IMR-90 (cell line): ENCODE measurements around the gene NDUFS3. TPM values are rescaled to one million over a fixed set of nuclear protein-coding genes. Genes with fewer than 3 reads are reported as not detected.

ENCODE experiments used
- ATAC-seq: fragments of 200-7000 bp; cut with Tn5 transposase; 2 replicates; pipeline ENCODE4 v1.9.1; 2020; ENCODE audit warnings: low read depth, mild to moderate bottlenecking, moderate library complexity
- BruUV-seq: library from RNA; stranded (reverse); fragments of 400-500 nt; replicated peaks from 2 replicates; lab custom pipeline; 2021; lab: Mats Ljungman, UMichigan
- CTCF ChIA-PET: fragments of 300-600 bp; formaldehyde crosslinking; extraction: SDS; loops from one replicate; lab custom pipeline; 2021; ENCODE audit warnings: antibody characterized with exemption; lab: Yijun Ruan, JAX
- POLR2A ChIA-PET: fragments of 300-600 bp; sonication (Branson Sonifier 250); formaldehyde crosslinking; loops from one replicate; lab custom pipeline; 2022; ENCODE audit warnings: antibody characterized with exemption; ENCODE audit not compliant: unreplicated experiment; lab: Charles Lee
- DNase-seq: peaks from one replicate; pipeline ENCODE4 v3.0.0; 2013
- H2AFZ ChIP-seq: replicated peaks from 2 replicates; pipeline ENCODE3; 2013; ENCODE audit warnings: low read length, mild to moderate bottlenecking; ENCODE audit not compliant: poor library complexity
- H2AK5ac ChIP-seq: 2 replicates; pipeline ENCODE4 v1.6.1; 2013; ENCODE audit warnings: low read depth, low read length, inconsistent platforms
- H2AK9ac ChIP-seq: replicated peaks from 2 replicates; pipeline ENCODE3; 2013; ENCODE audit warnings: mild to moderate bottlenecking, low read depth, low read length, moderate library complexity; ENCODE audit not compliant: poor library complexity
- H2BK120ac ChIP-seq: 2 replicates; pipeline ENCODE4 v1.6.1; 2013; ENCODE audit warnings: low read depth, low read length, inconsistent platforms
- H2BK15ac ChIP-seq: 3 replicates; pipeline ENCODE4 v1.6.1; 2013; ENCODE audit warnings: low read depth, low read length, inconsistent platforms
- H2BK20ac ChIP-seq: 2 replicates; pipeline ENCODE4 v1.6.1; 2013; ENCODE audit warnings: low read depth, mild to moderate bottlenecking, inconsistent platforms, low read length, moderate library complexity
- H2BK5ac ChIP-seq: 2 replicates; pipeline ENCODE4 v1.6.1; 2013; ENCODE audit warnings: mild to moderate bottlenecking, low read depth, low read length, inconsistent platforms; ENCODE audit not compliant: poor library complexity, severe bottlenecking
- H3K14ac ChIP-seq: replicated peaks from 2 replicates; pipeline ENCODE4 v1.6.1; 2013; ENCODE audit warnings: low read depth, low read length, inconsistent platforms
- H3K18ac ChIP-seq: 2 replicates; pipeline ENCODE4 v1.6.1; 2013; ENCODE audit warnings: low read depth, low read length, control low read depth
- H3K23ac ChIP-seq: 2 replicates; pipeline ENCODE4 v1.6.1; 2013; ENCODE audit warnings: low read depth, low read length, inconsistent platforms
- H3K27ac ChIP-seq: 2 replicates; pipeline ENCODE4 v1.5.1; 2013; ENCODE audit warnings: mild to moderate bottlenecking, control low read depth, low read length; ENCODE audit not compliant: insufficient read depth
- H3K27me3 ChIP-seq: 2 replicates; pipeline ENCODE4 v1.6.1; 2013; ENCODE audit warnings: low read length; ENCODE audit not compliant: control insufficient read depth, insufficient read depth
- H3K36me3 ChIP-seq: 2 replicates; pipeline ENCODE4 v1.6.1; 2013; ENCODE audit warnings: low read length, mixed read lengths; ENCODE audit not compliant: control insufficient read depth, insufficient read depth
- H3K4ac ChIP-seq: 2 replicates; pipeline ENCODE4 v1.6.1; 2013; ENCODE audit warnings: low read depth, low read length, inconsistent platforms
- H3K4me1 ChIP-seq: 2 replicates; pipeline ENCODE4 v1.6.1; 2013; ENCODE audit warnings: low read length, mixed read lengths; ENCODE audit not compliant: control insufficient read depth, insufficient read depth
- H3K4me2 ChIP-seq: 2 replicates; pipeline ENCODE4 v1.6.1; 2013; ENCODE audit warnings: low read depth, mild to moderate bottlenecking, control low read depth, low read length, moderate library complexity
- H3K4me3 ChIP-seq: 2 replicates; pipeline ENCODE4 v1.5.1; 2013; ENCODE audit warnings: low read depth, mild to moderate bottlenecking, control low read depth, low read length, moderate library complexity; ENCODE audit not compliant: insufficient read depth
- H3K56ac ChIP-seq: 2 replicates; pipeline ENCODE4 v1.6.1; 2013; ENCODE audit warnings: low read length, inconsistent platforms; ENCODE audit not compliant: insufficient read depth; ENCODE audit errors: extremely low read depth
- H3K79me1 ChIP-seq, 2 experiments: 2 replicates each; pipeline ENCODE4 v1.6.1; 2013; ENCODE audit warnings: low read length in 2 of 2, inconsistent platforms in 1 of 2, low read depth in 1 of 2
- H3K9ac ChIP-seq: 2 replicates; pipeline ENCODE4 v1.6.1; 2013; ENCODE audit warnings: low read depth, low read length, control low read depth
- H3K9me1 ChIP-seq: 2 replicates; pipeline ENCODE4 v1.6.1; 2013; ENCODE audit warnings: low read length, inconsistent platforms; ENCODE audit not compliant: insufficient read depth
- H3K9me3 ChIP-seq: 2 replicates; pipeline ENCODE4 v1.6.1; 2013; ENCODE audit warnings: low read length; ENCODE audit not compliant: control insufficient read depth, insufficient read depth
- H4K20me1 ChIP-seq: 2 replicates; pipeline ENCODE4 v1.6.1; 2013; ENCODE audit warnings: low read length, inconsistent platforms; ENCODE audit not compliant: insufficient read depth
- H4K5ac ChIP-seq: 2 replicates; pipeline ENCODE4 v1.6.1; 2013; ENCODE audit warnings: mild to moderate bottlenecking, low read depth, low read length, control low read depth
- H4K8ac ChIP-seq, 2 experiments: 2 replicates each; pipeline ENCODE4 v1.6.1; 2013; ENCODE audit warnings: low read depth in 2 of 2, low read length in 2 of 2, control low read depth in 1 of 2, inconsistent platforms in 1 of 2
- H4K91ac ChIP-seq: 2 replicates; pipeline ENCODE4 v1.6.1; 2013; ENCODE audit warnings: low read depth, low read length, inconsistent platforms; ENCODE audit not compliant: insufficient read depth
- BHLHE40 ChIP-seq: fragments of 150-350 bp; IDR thresholded peaks from 2 replicates; pipeline ENCODE4 v1.6.1; 2016; ENCODE audit warnings: mild to moderate bottlenecking, low read depth, low read length
- CEBPB ChIP-seq: IDR thresholded peaks from 2 replicates; pipeline ENCODE4 v1.6.1; 2012; ENCODE audit warnings: low read depth, low read length, improper control_type of control experiment
- ELK1 ChIP-seq: fragments of 150-350 bp; IDR thresholded peaks from 2 replicates; pipeline ENCODE4 v1.6.1; 2016; ENCODE audit warnings: low read depth, mild to moderate bottlenecking, low read length, moderate library complexity, borderline replicate concordance
- FOS ChIP-seq: fragments of 150-350 bp; IDR thresholded peaks from 2 replicates; pipeline ENCODE4 v1.6.1; 2016; ENCODE audit warnings: low read depth, low read length
- MAFK ChIP-seq: IDR thresholded peaks from 2 replicates; pipeline ENCODE4 v1.6.1; 2012; ENCODE audit warnings: low read depth, low read length, improper control_type of control experiment
- MXI1 ChIP-seq: IDR thresholded peaks from 2 replicates; pipeline ENCODE4 v1.6.1; 2012; ENCODE audit warnings: low read depth, mild to moderate bottlenecking, low read length, moderate library complexity, borderline replicate concordance
- RAD21 ChIP-seq: IDR thresholded peaks from 2 replicates; pipeline ENCODE4 v1.6.1; 2012; ENCODE audit warnings: low read length, improper control_type of control experiment
- RCOR1 ChIP-seq: IDR thresholded peaks from 2 replicates; pipeline ENCODE4 v1.6.1; 2012; ENCODE audit warnings: mild to moderate bottlenecking, low read length, improper control_type of control experiment; ENCODE audit not compliant: insufficient replicate concordance
- USF2 ChIP-seq: fragments of 150-350 bp; IDR thresholded peaks from 2 replicates; pipeline ENCODE4 v1.6.1; 2017; ENCODE audit warnings: mild to moderate bottlenecking, antibody characterized with exemption, low read length, low read depth
- WGBS, 2 experiments: methylation state at CpG; one replicate each; pipeline versions ENCODE4 v1.1.5 to v1.1.7; 2013; ENCODE audit warnings: missing lambda C conversion rate in 2 of 2; ENCODE audit not compliant: insufficient read length in 1 of 2; ENCODE audit errors: extremely low coverage in 2 of 2; 5-methylcytosine and 5-hydroxymethylcytosine counted together
- dilution Hi-C: fragments of 300-500 bp; cut with HindIII; formaldehyde crosslinking; loops from one replicate; pipeline ENCODE4 v1.14.3; 2018; ENCODE audit warnings: low sequenced_read_pairs; ENCODE audit not compliant: unreplicated experiment
- in situ Hi-C: fragments of 300-500 bp; cut with MboI; formaldehyde crosslinking; loops from 3 replicates; pipeline ENCODE4 v1.14.3; 2019; ENCODE audit warnings: low sequenced_read_pairs, inconsistent platforms, mixed read lengths
- intact Hi-C: fragments of 100-400 bp; cut with micrococcal nuclease; formaldehyde crosslinking; loops from 2 replicates; pipeline ENCODE4 v1.10.0; 2022
- polyA plus RNA-seq, 3 experiments: library from polyadenylated mRNA; depleted of rRNA; stranded (reverse); fragments of >200 nt; gene quantifications; 2 replicates each; pipeline ENCODE4 v1.2.3, GENCODE V29; 2012; ENCODE audit warnings: low replicate concordance in 1 of 3
- total RNA-seq: library from RNA; depleted of rRNA; stranded (reverse); fragments of >200 nt; gene quantifications from 2 replicates; pipeline ENCODE4 v1.2.3, GENCODE V29; 2012

Gene NDUFS3
- total and polyA plus RNA-seq, 2 of the 4 experiments (the other 2 are of a cell fraction), result 77.1 to 108 TPM

GRCh38 chr11:47607380-47607779 lies 28.5 kb downstream of the NDUFS3 start:
- Histone ChIP-seq H3K23ac (no peak overlapping the region), H2BK15ac (no peak overlapping the region), H2BK20ac (no peak overlapping the region), H3K4me1 (peaks cover 8% of the 10 kb centered on the region), H3K4me2 (no peak overlapping the region), H3K9ac (no peak overlapping the region), H3K79me1 (no peaks in the 10 kb centered on the region), H3K36me3 (peaks cover 4% of the 10 kb centered on the region; the same call in 1 of the 2 replicates), H3K18ac (no peak overlapping the region), H2AK9ac (no peak overlapping the region), H4K5ac (no peak overlapping the region), H3K14ac (peak overlapping the region; percentile 49; the same call in 1 of the 2 replicates), H4K20me1 (peaks cover 7% of the 10 kb centered on the region; the same call in 1 of the 2 replicates), H2AFZ (peak overlapping the region; percentile 29), H2BK120ac (no peak overlapping the region), H2AK5ac (no peak overlapping the region), H3K9me3 (no peaks in the 10 kb centered on the region), H4K8ac (no peak overlapping the region), H2BK5ac (no peak overlapping the region), H3K4me3 (no peak overlapping the region), H4K91ac (no peak overlapping the region), H3K9me1 (peaks cover 6% of the 10 kb centered on the region), H3K27me3 (no peaks in the 10 kb centered on the region), H3K56ac (no peak overlapping the region), H3K4ac (0 out of 2 replicates have a peak overlapping the region, but pooled peaks have one; percentile 26), H3K27ac (no peak overlapping the region)
- ChIA-PET POLR2A (interaction anchor here (0.6 kb wide), 1 partner anchor 54 kb away, joined by 3 read pairs; no protein-coding TSS in a partner anchor), CTCF (interaction anchor here (0.5 to 2.7 kb wide), 2 partner anchors 10 to 220 kb away, joined by 3 to 9 read pairs; no protein-coding TSS in a partner anchor)
- ATAC-seq, result peak; percentile 97
- DNase-seq, result peak; percentile 96
- dilution Hi-C loops (no loop called here), intact Hi-C loops (loop anchor here (1.0 kb wide), 1 partner anchor 54 kb away; the partner anchor contains the start of gene CELF1), in situ Hi-C loops (no loop called here)
- BruUV-seq, result no TSS peak
- TF ChIP-seq ELK1 (no peak), FOS (peak; percentile 68), MAFK (peak; percentile 40; the same call in 1 of the 2 replicates), USF2 (no peak), RCOR1 (no peak), RAD21 (peak; percentile 24; the same call in 1 of the 2 replicates), MXI1 (peak; percentile 76), CEBPB (no peak), BHLHE40 (peak; percentile 29; the same call in 1 of the 2 replicates)
- no CpG with 5 or more reads among the region's 7 CpGs for WGBS, 2 experiments
